Urothelium cell line (cell line): Measurements from ENCODE around the gene ADGRV1.
A peak's percentile ranks its signal among the peaks of the same experiment; 100 is the strongest.
"Not testable (repeated sequence)": the region's sequence is repeated elsewhere in the genome, so short reads cannot be mapped to it uniquely, and the experiment has no call there.

ENCODE experiments used
- DNase-seq: peaks from one replicate; pipeline ENCODE4 v3.0.0; 2011; ENCODE audit warnings: low spot score, mixed read lengths
- FAIRE-seq: peaks from 2 replicates; lab custom pipeline; 2011; peaks lifted over from hg19 to GRCh38; lab: Jason Lieb, UNC

The ADGRV1 gene

DNA sequence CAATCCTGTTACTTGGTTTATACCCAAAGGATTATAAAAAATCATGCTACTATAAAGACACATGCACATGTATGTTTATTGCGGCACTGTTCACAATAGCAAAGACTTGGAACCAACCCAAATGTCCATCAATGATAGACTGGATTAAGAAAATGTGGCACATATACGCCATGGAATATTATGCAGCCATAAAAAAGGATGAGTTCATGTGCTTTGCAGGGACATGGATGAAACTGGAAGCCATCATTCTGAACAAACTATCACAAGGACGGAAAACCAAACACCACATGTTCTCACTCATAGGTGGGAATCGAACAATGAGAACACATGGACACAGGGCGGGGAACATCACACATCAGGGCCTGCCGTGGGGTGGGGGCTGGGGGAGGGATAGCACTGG, 34.5 kb downstream of the ADGRV1 start:
- FAIRE-seq, DNase-seq: not testable (repeated sequence)

DNA sequence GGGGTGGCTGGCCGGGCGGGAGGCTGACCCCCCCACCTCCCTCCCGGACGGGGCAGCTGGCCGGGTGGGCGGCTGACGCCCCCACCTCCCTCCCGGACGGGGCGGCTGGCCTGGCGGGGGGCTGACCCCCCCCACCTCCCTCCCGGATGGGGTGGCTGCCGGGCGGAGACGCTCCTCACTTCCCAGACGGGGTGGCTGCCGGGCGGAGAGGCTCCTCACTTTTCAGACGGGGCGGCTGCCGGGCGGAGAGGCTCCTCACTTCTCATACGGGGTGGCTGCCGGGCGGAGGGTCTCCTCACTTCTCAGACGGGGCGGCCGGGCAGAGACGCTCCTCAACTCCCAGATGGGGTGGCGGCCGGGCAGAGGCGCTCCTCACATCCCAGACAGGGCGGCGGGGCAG, 37.2 kb downstream of the ADGRV1 start:
- DNase-seq, FAIRE-seq: not testable (repeated sequence)

DNA sequence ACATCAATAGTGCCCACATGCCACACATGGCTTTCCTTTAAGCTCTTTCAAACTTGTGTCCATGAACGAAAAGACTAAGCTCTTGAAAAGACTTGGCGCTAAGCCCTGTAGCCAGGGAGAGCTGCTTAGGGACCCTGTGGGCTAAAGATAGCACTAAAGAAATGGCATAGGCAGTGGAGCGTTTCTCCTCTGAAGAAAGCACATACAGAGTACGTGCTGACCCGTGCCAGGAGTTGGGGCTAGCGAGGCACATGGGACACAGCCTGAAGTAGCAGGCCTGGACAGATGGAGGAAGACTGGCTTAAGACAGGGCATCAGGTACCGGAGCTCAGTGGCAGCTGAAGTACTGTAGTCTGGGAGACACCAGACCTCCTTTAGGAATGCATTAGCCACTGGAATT, 39.7 kb downstream of the ADGRV1 start:
- FAIRE-seq (no peak), DNase-seq (no peak)

DNA sequence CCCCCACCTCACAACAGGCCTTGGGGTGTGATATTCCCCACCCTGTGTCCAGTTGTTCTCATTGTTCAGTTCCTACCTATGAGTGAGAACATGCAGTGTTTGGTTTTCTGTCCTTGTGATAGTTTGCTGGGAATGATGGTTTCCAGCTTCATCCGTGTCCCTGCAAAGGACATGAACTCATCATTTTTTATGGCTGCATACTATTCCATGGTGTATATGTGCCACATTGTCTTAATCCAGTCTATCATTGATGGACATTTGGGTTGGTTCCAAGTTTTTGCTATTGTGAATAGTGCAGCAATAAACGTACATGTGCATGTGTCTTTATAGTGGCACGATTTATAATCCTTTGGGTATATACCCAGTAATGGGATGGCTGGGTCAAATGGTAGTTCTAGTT, 41.7 kb downstream of the ADGRV1 start:
- not testable (repeated sequence) for DNase-seq, FAIRE-seq

DNA sequence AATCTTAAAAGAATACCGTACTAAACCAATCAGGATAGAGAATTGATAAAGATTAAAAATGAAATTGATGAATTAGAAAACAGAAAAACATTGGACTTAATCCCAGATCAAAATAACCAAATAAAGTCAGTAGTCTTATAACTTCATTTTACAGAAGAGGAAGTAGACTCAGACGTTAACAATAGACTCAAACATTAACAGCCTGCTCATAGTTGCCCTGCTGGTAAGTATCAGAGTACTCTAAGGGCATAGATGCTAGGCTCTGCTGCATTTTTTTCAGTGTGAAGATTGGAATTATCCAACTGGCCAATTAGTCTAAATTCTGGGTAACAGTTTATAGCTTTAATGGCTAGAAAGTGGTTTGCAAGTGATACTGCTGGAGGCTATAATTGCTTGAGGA, 42.9 kb downstream of the ADGRV1 start:
- FAIRE-seq (no peak), DNase-seq (no peak)

DNA sequence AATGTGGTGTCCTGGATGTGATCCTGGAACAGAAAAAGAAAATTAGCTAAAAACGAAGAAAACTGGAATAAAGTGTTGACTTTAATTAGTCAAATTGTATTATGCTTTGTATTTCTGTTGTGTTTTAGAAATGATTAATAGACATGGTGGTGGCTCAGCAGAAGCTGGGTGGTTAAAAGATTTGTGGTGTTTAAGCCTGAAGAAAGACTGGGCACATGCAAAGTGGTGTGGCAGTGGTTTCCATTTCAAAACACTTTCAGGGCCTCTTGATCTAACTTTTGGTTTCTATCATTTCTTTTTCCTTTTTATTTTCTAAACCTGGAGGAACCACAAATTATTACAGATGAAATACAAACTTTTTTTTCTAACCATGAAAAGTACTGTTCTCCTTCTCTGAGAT, 44.1 kb downstream of the ADGRV1 start:
- DNase-seq (no peak), FAIRE-seq (no peak)

DNA sequence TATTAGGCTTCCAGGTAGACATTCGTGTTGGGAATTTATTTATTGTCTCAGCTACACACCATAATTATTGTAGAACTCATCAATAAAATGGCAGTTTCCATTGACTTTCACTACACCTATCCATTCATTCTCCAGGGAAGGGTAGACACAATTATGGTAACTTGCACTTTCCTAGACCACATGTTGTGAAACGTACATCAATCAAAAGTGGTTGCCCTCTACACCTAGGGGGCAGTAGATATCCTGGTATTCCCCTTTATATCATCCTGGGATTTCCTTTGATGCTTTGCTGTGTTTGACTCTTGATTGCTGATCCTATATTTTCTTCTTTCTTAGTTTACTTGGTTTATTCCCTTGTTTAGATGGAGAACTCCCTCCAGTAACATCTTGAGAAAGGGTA, 47.9 kb downstream of the ADGRV1 start:
- DNase-seq (no peak), FAIRE-seq (no peak)

DNA sequence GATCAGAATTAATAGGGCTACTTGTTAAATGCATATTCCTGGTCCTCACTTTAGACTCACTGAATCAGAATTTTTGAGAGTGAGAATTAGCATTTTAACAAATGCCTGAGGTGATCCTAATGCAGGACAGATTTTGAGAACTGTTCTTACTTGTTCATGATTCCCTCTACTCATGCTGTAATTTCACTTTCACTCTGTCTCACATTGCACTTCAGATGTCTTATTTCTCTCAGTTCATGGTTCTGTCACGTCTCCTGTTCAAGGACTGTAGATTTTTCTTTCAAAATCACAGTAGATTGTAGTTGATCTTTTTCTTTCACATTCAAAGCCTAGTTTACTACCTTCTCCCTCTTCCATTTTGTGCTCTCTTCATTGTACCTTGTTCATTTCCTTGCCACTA, 54.3 kb downstream of the ADGRV1 start:
- DNase-seq (no peak), FAIRE-seq (no peak)

DNA sequence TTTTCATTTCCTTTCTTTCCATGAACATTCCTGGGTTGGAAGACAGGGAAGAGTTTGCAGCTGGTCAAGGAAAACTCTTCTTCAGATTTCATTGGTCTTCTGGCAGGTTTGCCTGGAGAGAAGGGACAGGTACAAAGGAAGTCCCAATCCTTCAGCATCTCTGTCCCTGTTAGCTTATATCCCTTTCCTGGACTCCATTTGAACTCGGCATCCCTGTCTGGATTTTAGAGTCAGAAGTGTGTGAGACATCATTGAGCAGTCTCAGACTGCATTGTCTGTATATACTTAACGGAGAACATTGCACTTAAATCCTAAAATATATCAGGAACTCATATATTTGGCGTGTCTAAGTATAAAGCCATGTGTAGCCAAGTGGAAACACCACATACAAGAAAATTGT, 54.9 kb downstream of the ADGRV1 start:
- no peak for DNase-seq
- no peak for FAIRE-seq

DNA sequence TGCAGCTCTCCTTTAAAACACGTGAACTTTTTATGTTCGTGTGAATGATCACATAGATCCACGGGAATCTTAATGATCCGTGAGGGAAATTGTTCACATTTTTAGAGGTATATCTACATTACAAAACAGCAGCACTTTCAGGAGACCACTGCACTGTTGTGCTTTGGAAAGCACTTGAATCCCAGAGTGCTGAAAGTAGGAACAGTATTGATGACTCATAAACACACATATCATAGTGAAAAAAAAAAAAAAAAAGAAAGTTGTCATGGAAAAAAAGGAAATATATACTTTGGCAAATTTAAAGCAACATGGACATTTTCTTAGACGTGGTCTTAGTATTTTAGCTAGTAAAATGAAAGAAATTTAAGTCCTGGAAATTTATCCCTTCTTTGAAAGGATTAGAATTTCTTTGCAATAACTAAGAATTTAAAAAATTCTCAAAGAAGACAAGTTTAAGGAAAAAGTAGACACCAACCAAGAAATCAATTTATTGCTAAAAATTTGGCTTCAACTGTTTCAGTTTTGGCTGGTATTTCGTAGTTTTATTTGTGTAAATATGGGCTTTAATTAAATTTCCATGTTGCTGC, 55.4 kb downstream of the ADGRV1 start:
- FAIRE-seq (no peak), DNase-seq (peak; percentile 20)

DNA sequence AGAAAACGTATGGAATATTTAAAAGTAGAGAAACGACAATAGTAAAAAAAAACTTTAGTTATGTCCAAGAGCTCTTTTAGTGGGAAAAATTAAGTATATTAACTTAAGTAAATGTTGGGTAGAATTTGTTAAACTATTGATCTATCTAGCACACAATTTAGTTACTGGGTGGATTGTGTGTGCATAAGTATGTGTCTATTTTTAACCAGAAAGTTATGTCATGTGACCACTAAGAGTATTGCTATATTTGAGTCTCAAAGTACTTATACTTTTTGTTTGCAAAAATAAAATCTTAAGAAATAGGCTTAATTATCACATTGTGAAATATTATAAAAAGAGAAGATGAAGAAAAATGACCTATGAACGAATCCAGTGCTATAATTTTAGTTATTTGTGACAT, 56.8 kb downstream of the ADGRV1 start:
- DNase-seq (no peak), FAIRE-seq (no peak)

DNA sequence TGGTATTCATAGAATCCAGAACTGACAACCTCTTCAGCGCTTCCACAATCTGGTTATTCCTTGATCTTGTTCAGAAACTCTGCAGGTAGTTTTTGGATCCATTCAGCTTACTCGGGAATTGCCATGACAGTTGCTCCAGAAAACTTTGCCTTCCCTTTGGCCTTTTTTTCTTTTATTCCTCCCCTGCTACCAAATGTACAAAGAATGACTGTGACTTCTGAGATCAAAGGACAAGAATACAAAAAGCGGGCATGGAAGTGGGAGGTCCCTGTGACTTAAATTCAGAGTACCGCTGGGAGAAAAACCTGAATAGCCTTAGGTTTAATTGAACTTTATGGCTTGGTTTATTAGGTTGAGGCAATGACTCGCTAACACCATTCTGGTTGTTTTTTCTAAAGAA, 59.5 kb downstream of the ADGRV1 start:
- DNase-seq (no peak), FAIRE-seq (no peak)

DNA sequence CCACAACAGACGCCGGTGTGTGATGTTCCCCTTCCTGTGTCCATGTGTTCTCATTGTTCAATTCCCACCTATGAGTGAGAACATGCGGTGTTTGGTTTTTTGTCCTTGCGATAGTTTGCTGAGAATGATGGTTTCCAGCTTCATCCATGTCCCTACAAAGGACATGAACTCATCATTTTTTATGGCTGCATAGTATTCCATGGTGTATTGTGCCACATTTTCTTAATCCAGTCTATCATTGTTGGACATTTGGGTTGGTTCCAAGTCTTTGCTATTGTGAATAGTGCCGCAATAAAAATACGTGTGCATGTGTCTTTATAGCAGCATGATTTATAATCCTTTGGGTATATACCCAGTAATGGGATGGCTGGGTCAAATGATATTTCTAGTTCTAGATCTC, 61.2 kb downstream of the ADGRV1 start:
- not testable (repeated sequence) for DNase-seq, FAIRE-seq

DNA sequence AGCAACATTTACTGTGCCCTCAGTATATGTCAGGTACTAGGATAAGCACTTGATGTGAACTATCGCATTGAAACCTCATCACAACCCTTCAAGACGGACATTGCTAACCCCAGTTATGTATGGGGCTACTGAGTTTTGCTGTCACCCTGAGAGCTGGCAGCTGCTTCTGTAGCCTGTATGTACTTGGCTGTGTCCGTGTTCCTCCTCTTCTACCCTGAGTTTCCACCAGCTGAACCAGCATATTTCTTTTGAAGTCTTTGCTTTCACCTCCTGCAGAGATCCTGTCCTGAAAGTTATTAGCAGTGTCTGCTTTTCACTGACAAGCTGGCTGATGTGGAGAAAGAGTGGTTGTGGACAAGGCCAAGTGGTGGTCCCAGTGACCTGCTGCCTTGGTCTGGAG, 63.3 kb downstream of the ADGRV1 start:
- FAIRE-seq, result no peak
- no peak for DNase-seq

DNA sequence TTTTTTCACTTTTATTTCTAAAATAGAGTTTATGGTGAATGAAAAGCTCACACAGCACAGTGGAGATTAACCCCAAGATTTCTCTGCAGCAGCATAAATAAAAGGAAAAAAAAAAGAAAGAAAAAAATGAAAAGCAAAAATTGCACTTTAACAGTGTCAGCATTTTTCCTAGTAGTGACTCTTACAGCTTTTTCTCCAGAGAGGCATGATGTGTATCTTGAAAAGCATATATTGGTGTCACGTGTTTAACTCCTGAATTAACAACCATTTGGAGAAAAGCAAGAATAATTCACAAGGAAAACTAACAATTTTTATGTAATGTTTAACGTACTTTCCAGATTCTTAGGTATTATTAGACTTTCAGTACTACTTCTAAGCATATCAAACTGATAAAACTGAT, 67.9 kb downstream of the ADGRV1 start:
- no peak for DNase-seq
- FAIRE-seq, result no peak

DNA sequence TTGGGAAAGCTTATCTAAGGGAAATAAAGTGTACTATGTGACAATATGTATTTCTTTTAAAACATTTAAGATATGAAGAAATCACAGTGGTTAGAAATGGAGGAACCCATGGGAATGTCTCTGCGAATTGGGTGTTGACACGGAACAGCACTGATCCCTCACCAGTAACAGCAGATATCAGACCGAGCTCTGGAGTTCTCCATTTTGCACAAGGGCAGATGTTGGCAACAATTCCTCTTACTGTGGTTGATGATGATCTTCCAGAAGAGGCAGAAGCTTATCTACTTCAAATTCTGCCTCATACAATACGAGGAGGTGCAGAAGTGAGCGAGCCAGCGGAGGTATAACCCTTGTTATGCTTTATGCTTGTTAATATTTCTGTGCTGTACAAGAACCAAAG, 69.9 kb downstream of the ADGRV1 start:
- DNase-seq (no peak), FAIRE-seq (no peak)

DNA sequence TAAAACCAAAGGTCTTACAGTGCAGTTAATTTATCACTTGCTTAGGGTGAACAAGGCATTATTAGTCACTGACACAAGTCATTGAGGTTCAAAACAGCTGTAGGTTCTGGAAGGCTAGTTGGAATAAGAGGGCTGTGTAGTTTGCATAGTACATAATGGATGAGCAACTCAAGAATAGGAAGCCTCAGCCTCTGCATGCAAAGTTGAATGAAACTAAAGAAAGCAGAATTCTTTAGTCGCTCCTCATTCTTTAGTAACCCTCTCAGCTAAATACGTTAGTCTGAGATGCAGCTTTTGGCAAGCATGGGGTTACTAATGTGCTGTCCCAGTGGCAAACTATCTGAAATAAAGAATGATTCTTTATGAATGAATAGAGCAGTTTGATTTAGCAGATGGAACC, 74.2 kb downstream of the ADGRV1 start:
- FAIRE-seq (no peak), DNase-seq (no peak)

DNA sequence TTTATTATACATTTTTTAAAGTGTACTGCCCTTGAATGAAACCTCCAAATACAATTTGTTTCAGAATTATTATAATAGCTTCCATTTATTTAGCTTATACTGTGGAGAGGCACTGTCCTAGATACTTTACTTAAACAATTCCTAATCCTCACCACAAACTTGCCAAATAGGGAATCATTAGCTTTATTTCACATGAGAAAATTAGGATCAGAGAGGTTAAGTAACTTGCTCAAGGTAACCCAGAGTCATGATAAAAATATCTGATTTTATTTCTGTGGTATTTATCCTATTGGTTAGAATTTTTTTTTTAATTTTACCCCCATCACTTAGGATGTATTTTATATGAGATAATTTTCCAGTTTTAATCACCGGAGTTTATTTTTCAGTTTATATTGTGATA, 78.4 kb downstream of the ADGRV1 start:
- DNase-seq (no peak), FAIRE-seq (no peak)

DNA sequence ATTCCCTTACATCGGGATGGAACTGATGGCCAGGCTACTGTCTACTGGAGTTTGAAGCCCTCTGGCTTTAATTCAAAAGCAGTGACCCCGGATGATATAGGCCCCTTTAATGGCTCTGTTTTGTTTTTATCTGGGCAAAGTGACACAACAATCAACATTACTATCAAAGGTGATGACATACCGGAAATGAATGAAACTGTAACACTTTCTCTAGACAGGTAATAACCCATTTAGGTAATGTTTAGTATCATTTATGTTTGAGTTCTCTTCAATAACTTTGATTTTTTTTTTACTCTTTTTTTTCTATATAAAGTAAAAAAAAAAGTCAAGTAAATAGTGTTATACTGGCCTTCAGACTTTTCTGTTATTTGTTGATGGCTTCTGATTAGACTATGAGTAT, 79.1 kb downstream of the ADGRV1 start:
- DNase-seq, result no peak
- no peak for FAIRE-seq

DNA sequence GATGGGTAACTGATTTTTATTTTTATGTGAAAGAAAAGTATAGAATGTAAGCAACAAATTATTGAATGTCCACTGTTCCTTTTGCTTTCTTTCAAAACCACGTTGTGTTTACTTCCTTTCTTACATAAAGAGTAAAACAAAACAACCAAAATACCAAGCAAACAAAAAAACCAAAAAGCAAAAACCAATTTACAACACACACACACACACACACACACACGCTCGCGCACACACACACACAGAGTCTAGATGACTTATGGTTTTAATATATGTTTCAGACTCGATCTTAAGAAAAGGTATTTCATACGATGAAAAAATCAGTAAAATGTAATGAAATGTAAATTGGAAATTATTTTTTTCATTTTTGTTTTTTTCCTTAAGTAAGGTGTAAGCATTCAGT, 80.3 kb downstream of the ADGRV1 start:
- DNase-seq, result no peak
- no peak for FAIRE-seq

DNA sequence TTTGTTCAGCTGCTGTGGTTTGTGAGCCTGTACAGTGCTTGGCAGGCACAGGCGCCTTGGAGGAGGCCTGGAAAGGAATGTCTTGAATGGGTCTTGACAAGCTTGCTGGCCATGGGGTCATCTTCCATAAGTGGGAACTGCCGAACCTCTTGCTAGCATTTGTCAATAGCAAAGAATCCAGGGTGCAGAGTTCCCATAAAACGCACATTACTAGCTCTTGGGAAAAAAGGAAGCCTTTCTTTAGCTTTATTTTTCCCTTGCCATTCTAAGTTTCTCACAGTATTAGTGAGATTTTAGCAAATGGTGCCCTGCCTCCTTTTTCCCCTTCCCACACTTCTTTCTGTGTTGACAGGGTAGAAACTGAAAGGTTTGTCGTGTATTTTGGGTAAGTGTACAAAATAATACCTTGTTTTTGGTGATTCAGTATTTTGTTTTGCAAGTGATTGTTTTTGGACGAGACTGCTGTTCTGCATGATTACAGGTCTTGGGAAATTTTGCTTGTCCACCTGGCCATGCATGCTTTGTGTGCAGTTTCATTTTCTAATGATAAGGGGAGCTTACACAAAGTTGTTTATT, 82.0 kb downstream of the ADGRV1 start:
- FAIRE-seq (no peak), DNase-seq (no peak)

DNA sequence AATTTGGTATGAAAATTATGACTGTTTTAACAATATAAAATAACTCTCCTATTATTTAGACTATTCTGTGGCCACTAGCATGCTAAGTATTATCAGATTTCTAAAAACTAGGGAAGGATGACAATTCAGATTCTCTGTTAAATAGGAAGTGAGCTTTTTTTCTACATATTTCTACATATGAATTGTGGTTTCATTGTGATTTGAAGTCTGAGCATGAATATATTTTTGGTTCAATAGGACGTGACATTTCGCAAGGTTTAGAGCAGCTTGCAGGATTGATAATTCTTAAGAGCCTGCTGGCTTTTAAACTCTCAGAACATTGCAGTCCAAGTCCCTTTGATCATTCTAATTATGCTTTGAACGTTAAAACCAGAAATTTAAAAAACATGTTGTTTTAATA, 82.9 kb downstream of the ADGRV1 start:
- DNase-seq, result no peak
- no peak for FAIRE-seq

DNA sequence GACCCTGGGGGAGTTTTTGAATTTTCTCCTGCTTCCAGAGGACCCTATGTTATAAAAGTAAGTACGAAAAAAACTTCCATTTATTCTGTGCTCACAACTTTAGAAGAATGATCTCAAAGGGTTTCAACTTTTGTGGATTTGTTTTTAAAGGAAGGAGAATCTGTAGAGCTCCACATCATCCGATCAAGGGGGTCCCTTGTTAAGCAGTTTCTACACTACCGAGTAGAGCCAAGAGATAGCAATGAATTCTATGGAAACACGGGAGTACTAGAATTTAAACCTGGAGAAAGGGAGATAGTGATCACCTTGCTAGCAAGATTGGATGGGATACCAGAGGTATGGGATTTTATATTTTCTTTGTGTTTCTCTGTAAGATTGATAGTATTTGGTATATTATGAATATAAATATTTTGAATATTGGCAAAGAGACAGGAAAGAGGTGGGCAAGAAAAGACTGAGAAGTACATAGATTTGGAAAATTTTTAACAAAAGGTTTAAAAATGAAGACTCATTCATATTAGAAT, 84.2 kb downstream of the ADGRV1 start:
- DNase-seq, result no peak
- FAIRE-seq, result no peak
